DMS 273 treated with DMSO at 0.1 percent for 48 hours (cell line): ENCODE results near the gene SSC5D.
A peak's percentile ranks its signal among the peaks of the same experiment; 100 is the strongest.
"Not testable (repeated sequence)": the region's sequence is repeated elsewhere in the genome, so short reads cannot be mapped to it uniquely, and the experiment has no call there.

Experiments used
- DNase-seq: peaks from one replicate; lab custom pipeline; 2025; lab: John Stamatoyannopoulos, UW

The SSC5D gene

DNA sequence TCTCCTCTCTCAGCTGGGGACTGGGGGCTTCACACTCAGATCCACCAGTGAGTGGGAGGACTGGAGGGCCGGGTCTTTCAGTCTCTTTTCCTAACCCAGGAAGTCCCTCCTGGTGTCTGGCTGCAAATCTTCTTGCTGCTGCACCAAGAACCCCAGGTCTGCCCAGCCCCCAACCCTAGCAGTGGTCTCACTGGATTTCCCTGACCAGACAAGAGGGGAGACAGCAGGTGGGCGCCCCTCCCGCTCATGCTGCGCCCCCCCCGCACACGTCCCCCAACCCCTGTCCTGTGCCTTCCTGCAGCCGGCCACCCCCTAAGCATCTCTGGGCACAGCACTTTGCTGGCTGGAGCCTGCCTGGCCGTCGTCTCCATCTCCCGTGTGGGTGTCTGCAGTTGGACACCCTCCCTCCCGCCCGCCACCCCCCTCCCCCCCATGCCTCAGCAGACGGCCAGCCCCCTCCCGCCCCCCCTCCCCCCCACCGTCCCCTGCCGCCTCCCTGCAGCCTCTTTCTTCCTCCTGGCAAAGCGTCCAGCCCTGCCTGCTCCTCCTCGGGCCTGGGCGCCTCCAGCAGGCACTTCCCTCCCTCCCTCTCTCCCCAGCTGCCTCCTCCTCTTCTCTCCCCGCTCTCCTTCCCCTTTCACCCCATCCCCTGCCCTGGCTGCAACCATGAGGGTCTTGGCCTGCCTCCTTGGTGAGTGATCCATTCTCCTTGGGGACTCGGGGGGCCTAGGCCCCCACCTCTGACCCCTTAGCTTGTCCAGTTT is at the start of gene SSC5D:
TSS of gene SSC5D (plus strand) at position 513 of the 764 bp plus-strand sequence. CDS start at position 667, 154 bp downstream.
- no peak for DNase-seq

- DNase-seq, result no peak
Observed at GRCh38 chr19:55439052-55439451, 49.2 kb upstream of the SSC5D start.

GRCh38 chr19:55440411-55441105 is 47.7 kb upstream of the SSC5D start:
- no peak for DNase-seq

GRCh38 chr19:55441319-55441691 is 46.9 kb upstream of the SSC5D start:
- DNase-seq, result no peak

- no peak for DNase-seq
Observed at GRCh38 chr19:55441692-55442321, 46.4 kb upstream of the SSC5D start.

GRCh38 chr19:55442372-55442961 is 45.8 kb upstream of the SSC5D start:
- DNase-seq, result no peak

DNA sequence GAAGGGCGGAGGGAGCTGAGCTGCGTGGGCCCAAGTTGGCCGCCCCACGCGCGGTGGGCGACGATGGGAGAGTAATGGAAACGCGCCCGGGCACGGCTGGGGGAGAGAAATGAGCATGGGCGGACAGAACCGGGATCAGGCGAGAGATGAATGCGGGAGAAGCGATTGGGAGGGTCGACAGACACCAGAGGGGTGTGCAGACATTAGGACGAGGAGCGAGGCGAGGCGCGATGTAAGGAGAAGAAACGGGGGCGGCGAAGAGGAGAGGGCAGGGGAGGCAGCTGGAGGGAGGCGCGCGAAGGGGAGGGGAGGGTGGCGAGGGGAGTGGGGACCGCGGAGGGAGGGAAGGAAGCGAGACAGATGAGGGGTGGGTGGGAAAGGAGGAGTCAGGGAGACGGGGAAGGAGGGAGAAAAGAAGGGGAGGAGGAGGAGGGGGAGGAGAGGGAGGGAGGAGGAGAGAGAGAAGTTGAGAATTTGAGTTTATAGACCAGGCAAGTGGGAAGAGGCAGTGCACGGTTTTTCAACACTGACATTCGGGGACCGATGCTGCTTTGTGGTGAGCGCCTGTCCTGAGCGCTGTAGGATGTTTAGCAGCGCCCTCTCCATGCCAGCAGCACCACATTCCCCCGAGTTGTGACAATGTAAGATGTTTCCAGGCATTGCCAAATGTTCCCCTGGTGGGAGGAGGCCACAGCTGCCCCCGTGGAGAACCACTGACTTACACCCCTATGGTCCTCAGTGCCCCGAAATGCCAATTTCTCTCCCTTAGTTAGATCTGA is 45.0 kb upstream of the SSC5D start, which contains the start of gene SHISA7:
TSS of gene SHISA7 (minus strand) at position 256 of the 779 bp plus-strand sequence. CDS start 437 bp downstream, outside the sequence.
- no peak for DNase-seq

GRCh38 chr19:55443824-55444480 is 44.3 kb upstream of the SSC5D start:
- no peak for DNase-seq

DNA sequence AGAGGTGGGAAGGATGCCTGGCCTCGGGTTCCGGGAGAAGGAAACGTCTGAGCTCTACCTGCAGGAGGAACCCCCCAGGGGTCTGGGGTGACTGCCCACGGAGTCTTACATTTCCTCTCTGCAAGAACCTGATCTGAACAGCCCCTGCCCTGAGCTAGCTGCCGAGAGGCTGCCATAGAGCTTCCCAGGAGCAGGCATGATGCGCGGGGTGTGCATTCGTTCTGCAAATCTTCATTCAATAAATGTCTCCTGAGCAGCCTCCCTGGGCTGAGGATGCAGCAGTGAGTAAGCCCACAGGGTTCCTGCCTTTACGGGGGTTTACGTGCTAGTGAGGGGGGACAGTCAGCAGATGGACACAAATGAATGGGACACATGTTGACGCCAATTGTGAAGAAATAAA is 43.6 kb upstream of the SSC5D start:
- no peak for DNase-seq

DNA sequence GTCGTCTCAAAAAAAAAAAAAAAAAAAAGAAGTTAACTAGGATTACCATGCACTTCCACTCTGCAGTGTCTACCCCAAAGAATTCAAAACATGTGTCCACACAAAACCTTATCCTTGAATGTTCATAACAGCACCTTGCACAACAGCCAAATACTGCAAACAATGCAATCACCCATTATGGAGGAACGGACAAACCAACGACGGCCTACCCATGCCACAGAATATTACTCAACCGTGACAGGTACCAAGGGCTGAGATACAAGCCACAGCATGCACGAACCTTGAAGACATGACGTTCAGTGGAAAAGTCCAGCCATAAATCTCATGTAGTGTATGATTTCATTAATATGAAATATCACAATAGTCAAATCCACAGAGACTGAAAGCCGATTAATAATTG is 42.2 kb upstream of the SSC5D start:
- no peak for DNase-seq

- DNase-seq, result peak; percentile 72
Observed at GRCh38 chr19:55447421-55448174, 40.6 kb upstream of the SSC5D start.

- not testable (repeated sequence) for DNase-seq
Observed at GRCh38 chr19:55448175-55448490, 40.1 kb upstream of the SSC5D start.

- no peak for DNase-seq
Observed at GRCh38 chr19:55449469-55449868, 38.8 kb upstream of the SSC5D start.

- no peak for DNase-seq
Observed at GRCh38 chr19:55451163-55451964, 36.9 kb upstream of the SSC5D start.

DNA sequence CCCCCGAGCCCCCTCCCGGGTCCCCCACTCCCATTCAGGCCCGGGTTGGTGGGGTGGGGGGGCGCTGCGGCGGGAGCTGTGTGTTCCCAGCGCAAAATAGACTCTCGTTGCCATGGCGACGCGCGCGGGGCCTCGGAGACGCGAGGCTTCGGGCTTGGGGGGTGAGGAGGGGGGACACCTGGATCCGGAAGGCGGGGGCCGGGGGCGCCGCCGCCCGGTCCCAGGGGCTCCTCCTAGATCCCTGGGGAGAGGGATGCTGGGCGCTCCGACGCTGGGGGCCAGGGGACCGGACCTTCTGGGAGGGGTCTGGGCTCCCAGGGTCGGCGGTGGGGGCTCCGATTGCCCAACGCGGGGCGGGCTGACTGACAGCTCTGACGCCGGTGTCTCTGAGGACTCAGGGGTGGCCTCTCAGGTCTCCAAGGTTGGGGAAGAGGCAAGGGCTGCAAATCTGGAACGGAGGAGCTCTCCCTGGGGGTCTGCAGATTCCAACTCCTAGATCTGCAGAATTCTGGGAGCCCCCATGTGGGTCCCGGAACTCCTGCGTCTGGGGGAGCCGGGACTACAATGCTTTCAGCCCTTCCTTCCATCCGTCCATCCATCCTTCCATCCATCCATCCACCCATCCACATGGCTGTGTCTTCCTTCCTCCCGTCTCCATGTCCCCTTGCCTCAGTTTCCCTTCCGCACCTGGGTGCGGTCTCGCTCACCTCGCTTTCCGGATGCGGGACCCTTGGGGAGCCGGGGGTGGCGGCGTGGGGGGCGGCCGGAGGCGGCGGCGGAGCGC is 36.1 kb upstream of the SSC5D start:
- no peak for DNase-seq

DNA sequence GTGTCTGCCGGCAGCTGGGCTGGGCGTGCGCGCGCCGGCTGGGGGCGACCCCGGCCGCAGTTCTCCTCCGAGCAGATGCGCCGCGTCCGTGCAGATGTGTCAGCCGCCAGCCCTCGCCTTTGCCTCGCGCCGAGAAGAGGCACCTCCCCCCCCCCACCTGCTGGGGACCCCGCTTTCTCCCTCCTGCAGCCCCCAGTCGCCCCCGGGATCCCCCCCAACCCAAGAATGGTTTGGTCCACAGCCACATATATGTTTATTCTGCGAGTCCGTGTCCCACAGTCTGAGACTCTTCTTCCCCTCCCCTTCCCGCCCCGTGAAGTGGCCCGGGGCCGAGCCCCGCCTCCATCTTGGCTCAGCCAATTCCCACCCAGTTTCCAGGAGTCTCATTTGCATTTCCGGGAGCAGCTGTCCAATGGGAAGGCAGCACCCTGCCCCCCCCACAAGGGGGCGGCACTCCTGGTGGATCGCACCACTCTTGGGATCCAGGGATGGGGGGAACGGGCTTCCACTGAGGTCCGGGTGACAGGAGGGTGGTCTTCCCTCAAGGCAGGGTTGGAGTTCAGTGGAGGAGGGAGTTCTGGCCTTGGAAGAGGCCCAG is 35.4 kb upstream of the SSC5D start:
- peak; percentile 62 for DNase-seq

GRCh38 chr19:55453511-55454260 is 34.5 kb upstream of the SSC5D start:
- no peak for DNase-seq

DNA sequence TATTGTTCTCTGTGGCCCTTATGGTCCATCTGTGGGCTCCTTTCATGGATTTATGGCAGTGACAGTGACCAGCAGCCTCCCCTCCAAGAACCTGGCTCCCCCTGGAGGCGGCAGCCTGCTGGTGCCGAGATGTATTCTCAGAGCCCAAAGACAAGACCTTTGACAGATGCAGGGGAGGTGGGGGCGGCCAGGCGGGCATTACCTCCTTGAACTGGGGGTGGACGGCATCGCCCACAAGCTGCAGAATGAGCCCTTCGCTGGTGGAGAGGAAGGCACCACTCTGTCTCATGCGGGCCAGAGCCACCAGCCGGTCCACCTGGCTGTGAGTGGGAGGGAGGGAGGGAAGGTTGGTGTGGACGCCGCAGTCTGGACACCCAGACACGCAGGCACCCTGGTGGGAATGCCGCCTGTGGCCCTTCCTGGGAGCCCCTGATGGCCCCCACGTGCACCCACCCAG is 33.4 kb upstream of the SSC5D start:
- DNase-seq, result no peak
